ENCODE measurements around the gene S100A7. TPM values are rescaled to one million over a fixed set of nuclear protein-coding genes. Genes with fewer than 3 reads are reported as not detected.

Gene S100A7
- total RNA-seq: not detected

DNA sequence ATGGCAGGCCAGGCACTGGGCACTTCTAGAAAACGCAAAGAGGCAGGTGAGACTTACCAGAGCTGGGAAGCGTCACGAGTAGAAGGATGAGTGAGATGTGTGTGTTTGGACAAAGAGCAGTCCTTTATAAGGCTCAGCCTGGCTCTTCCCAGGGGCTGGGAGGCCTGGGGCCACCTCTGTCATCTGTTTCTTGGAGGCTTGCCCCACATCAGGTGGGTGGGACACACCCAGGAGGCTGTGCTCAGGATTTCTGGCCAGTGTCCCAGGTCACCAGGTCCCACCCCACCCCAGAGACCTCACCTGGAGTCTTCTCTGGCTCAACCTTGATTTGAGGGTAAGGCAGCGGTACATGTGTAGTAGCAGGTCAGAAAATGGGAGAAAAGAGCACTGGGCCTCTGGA is at the start of gene S100A7:
S100A7 (minus strand) TSS at position 101 of the 400 bp plus-strand sequence. CDS start 1,638 bp downstream, outside the sequence.
- no peak for DNase-seq (ENCODE audit: low spot score)
- TF ChIP-seq, protein P1, sequence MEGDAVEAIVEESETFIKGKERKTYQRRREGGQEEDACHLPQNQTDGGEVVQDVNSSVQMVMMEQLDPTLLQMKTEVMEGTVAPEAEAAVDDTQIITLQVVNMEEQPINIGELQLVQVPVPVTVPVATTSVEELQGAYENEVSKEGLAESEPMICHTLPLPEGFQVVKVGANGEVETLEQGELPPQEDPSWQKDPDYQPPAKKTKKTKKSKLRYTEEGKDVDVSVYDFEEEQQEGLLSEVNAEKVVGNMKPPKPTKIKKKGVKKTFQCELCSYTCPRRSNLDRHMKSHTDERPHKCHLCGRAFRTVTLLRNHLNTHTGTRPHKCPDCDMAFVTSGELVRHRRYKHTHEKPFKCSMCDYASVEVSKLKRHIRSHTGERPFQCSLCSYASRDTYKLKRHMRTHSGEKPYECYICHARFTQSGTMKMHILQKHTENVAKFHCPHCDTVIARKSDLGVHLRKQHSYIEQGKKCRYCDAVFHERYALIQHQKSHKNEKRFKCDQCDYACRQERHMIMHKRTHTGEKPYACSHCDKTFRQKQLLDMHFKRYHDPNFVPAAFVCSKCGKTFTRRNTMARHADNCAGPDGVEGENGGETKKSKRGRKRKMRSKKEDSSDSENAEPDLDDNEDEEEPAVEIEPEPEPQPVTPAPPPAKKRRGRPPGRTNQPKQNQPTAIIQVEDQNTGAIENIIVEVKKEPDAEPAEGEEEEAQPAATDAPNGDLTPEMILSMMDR (IDR thresholded peaks at IDR 0.05): no peak
- ATAC-seq (ENCODE audit: low FRiP score): no peak

DNA sequence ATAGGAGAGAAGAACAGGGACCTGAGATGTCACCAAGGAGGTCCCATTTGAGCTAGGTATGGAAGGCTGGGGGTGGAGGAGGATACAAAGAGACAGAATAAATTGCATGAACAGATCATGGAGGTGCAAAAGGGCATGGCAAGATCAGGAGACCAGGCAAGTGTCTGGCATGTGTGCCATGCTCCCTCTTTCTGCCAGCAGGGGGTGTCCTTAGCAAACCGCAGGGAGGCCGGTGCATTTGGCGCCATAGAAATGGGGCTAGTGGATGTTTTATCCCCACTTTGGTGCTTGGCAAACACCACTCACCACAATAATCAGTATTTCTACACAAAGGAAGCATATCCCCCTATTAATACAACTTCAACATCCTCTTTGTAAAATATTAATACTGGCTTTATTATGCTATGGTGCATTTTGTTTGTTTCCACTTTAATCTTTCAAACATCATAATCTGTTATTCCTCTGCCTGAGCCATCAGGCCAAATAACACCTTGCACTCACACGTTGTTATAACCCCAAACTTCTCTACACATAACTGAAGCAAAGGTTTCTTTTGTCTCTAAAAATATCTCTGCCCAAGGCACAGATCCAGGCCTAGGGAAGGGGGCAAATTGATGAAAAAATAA is 49.4 kb upstream of the S100A7 start:
- DNase-seq (ENCODE audit: low spot score) (peak; percentile 32), ATAC-seq (ENCODE audit: low FRiP score) (no peak)
- TF ChIP-seq, protein P1 (IDR thresholded peaks at IDR 0.05): no peak

DNA sequence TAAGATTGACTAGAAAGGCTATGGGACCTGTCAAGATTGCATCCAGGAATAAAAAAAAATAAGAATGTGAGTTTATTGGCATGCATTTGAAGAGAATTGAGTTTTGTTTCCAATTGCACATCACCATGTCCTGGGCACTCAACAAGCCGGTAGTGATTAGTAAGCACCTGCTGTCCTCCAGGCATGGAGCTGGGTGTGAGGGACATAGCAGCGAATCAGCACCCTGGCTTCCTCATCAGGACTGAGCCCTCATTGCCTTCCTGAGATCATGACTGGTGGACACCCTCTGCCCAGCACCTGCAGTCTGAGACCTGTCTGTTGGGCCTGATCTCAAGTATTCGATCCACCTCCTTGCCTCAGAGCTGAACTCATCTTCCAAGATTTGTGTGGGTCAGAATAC is 48.6 kb upstream of the S100A7 start:
- DNase-seq (ENCODE audit: low spot score) (no peak), ATAC-seq (ENCODE audit: low FRiP score) (no peak)
- TF ChIP-seq, protein P1 (IDR thresholded peaks at IDR 0.05): no peak

DNA sequence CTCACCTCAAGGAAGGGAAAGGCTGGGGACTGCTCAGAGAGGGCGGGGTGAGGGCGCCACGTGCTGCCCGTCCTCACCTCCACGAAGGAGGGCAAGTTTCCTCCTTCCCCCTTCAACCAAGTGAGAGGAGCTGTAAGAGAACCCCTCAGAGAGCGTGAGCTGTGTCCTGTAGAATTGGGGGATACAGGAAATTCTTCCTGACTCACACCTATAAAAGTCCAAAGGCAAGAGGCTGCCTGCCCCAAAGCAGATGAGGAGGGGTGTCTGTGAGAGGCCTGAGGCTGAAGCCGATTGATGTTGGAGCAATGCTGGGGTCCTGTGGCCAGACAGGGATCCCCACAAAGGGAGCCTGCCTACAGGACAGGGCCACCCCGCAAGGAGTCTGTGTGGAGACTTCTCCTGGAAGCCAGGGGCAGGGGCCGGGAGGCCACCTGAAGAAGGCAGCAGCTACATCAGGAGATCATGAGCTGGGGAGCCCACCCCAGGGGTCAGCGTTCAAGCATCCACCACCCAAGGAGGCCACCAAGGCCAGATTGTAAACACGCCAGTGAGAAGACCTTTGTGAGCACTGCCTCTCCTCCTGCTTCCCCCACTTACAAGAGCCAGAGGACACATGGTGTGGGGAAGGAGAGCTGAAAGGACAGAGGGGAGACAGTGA is 47.6 kb upstream of the S100A7 start:
- no peak for ATAC-seq (ENCODE audit: low FRiP score)
- TF ChIP-seq, protein P1 (IDR thresholded peaks at IDR 0.05): no peak
- no peak for DNase-seq (ENCODE audit: low spot score)

DNA sequence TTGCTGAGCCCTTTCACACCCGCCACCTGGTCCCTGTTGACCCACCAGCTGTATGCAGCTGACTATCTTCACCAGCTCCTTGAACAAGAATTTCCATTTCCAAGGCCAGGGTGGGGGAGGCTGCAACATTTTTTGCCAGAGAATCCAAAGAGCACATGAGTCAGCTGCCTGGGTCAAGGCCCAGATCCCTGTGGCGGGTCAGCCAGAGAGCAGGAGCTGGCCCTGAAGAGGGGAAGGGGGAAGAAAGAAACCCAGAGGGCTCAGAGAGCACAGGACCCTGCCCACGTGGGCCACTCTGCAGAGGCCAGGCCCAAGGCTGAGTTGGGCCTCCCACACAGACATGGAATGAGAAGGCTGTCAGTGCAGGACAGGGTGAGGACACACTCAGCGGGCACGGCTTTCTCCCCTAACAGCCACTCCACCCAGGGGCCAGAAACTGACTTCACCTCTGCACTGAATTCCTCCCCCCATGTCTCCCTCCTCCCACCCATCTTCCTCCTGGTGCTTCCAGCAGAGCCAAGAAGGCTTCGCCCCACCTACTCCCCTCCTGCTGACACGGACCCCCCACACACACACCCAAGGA is 46.5 kb upstream of the S100A7 start:
- TF ChIP-seq, protein P1 (IDR thresholded peaks at IDR 0.05): no peak
- DNase-seq (ENCODE audit: low spot score) (peak; percentile 42), ATAC-seq (ENCODE audit: low FRiP score) (peak; percentile 84)

DNA sequence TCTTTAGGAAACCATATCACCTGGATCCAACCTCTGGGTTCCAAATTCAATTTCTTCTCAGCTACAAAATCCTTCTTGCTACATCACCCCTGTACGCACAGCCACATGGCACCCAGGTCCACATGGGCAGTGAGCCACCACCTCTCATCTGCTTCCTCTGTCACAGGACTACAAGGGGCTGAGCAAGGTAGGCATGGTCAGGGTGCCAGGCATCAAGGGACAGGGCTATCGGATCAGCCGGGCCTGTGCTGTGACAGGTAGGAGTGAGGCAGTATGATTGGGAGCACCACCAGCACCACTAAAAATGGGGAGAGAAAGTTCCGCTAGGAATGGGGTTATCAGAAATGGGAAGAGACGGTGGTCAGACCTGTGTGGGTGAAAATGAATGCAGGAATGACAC is 45.9 kb upstream of the S100A7 start:
- no peak for DNase-seq (ENCODE audit: low spot score)
- no peak for ATAC-seq (ENCODE audit: low FRiP score)

More for the DNA sequence above, 45.9 kb upstream of the S100A7 start:
- TF ChIP-seq, protein P1 (IDR thresholded peaks at IDR 0.05): no peak
